Ecto neural progenitor cell (in vitro differentiated cells): Measurements from ENCODE around the gene DMAC2.
"Not testable (repeated sequence)": the region's sequence is repeated elsewhere in the genome, so short reads cannot be mapped to it uniquely, and the experiment has no call there.

Experiments
- DNase-seq: peaks from one replicate; pipeline ENCODE4 v3.0.0-alpha.2; 2018; ENCODE audit warnings: low spot score

DMAC2 gene

GRCh38 chr19:41439441-41440222 is at the start of gene DMAC2:
TSS of gene DMAC2 (minus strand) at chr19:41439912. CDS start at chr19:41439899, 13 bp downstream.
- peak; percentile 95 for DNase-seq

GRCh38 chr19:41486953-41487352 is 47.2 kb upstream of the DMAC2 start:
- not testable (repeated sequence) for DNase-seq

- DNase-seq, result no peak
Observed at GRCh38 chr19:41484822-41485221, 45.1 kb upstream of the DMAC2 start.

- DNase-seq, result no peak
Observed at GRCh38 chr19:41480336-41480735, 40.6 kb upstream of the DMAC2 start.

GRCh38 chr19:41479757-41480191 is 40.1 kb upstream of the DMAC2 start:
- DNase-seq, result no peak

- no peak for DNase-seq
Observed at GRCh38 chr19:41478875-41479756, 39.4 kb upstream of the DMAC2 start.

- no peak for DNase-seq
Observed at GRCh38 chr19:41478171-41478570, 38.5 kb upstream of the DMAC2 start.

GRCh38 chr19:41476583-41476982 is 36.9 kb upstream of the DMAC2 start:
- no peak for DNase-seq

GRCh38 chr19:41463257-41464256 is 23.8 kb upstream of the DMAC2 start:
- not testable (repeated sequence) for DNase-seq

- no peak for DNase-seq
Observed at GRCh38 chr19:41462497-41462896, 22.8 kb upstream of the DMAC2 start.

- DNase-seq, result no peak
Observed at GRCh38 chr19:41457241-41457640, 17.5 kb upstream of the DMAC2 start.

GRCh38 chr19:41456342-41456918 is 16.7 kb upstream of the DMAC2 start:
- DNase-seq, result no peak

GRCh38 chr19:41455936-41456335 is 16.2 kb upstream of the DMAC2 start:
- no peak for DNase-seq

- no peak for DNase-seq
Observed at GRCh38 chr19:41452584-41453275, 13.0 kb upstream of the DMAC2 start.

- DNase-seq, result no peak
Observed at GRCh38 chr19:41449865-41450178, 10.1 kb upstream of the DMAC2 start.

- peak; percentile 93 for DNase-seq
Observed at GRCh38 chr19:41449079-41449864, 9.6 kb upstream of the DMAC2 start.

GRCh38 chr19:41447732-41448332 is 8.1 kb upstream of the DMAC2 start:
- no peak for DNase-seq

GRCh38 chr19:41445575-41445974 is 5.9 kb upstream of the DMAC2 start:
- DNase-seq, result no peak

- no peak for DNase-seq
Observed at GRCh38 chr19:41443813-41444455, 4.2 kb upstream of the DMAC2 start.
